Upper lobe of right lung (tissue), 1 donor: ENCODE measurements around the gene AGA. TPM values are rescaled to one million over a fixed set of nuclear protein-coding genes. Genes with fewer than 3 reads are reported as not detected.
A peak's percentile ranks its signal among the peaks of the same experiment; 100 is the strongest.

Experiments used
- ATAC-seq: fragments of 200-7000 bp; cut with Tn5 transposase; one replicate; pipeline ENCODE4 v1.9.1; 2020; ENCODE audit warnings: mild to moderate bottlenecking, moderate library complexity
- DNase-seq: peaks from one replicate; pipeline ENCODE4 v3.0.0-alpha.2; 2020
- H3K27ac ChIP-seq: fragments of 200-600 bp; one replicate; pipeline ENCODE4 v1.8.0; 2022
- H3K27me3 ChIP-seq: fragments of 200-600 bp; one replicate; pipeline ENCODE4 v1.8.0; 2022; ENCODE audit warnings: mild to moderate bottlenecking
- H3K36me3 ChIP-seq: fragments of 200-600 bp; one replicate; pipeline ENCODE4 v1.8.0; 2022
- H3K4me1 ChIP-seq: fragments of 200-600 bp; one replicate; pipeline ENCODE4 v1.8.0; 2022
- H3K4me3 ChIP-seq: fragments of 200-600 bp; one replicate; pipeline ENCODE4 v1.8.0; 2022; ENCODE audit warnings: mild to moderate bottlenecking
- H3K9me3 ChIP-seq: fragments of 200-600 bp; one replicate; pipeline ENCODE4 v1.8.0; 2022
- CTCF ChIP-seq: fragments of 200-600 bp; IDR thresholded peaks from one replicate; pipeline ENCODE4 v1.8.0; 2022; ENCODE audit warnings: antibody characterized with exemption
- intact Hi-C: fragments of 100-400 bp; cut with DNase I; formaldehyde crosslinking; loops from one replicate; pipeline ENCODE4 v1.11.0; 2022
- total RNA-seq: library from RNA; stranded (reverse); fragmentation: NEBNext Ultra II Directional; extraction: Animal tissue kit (Norgen Biotek cat#: 25700); gene quantifications from one replicate; pipeline ENCODE4 v1.2.1, GENCODE V29; 2021
- donor health status: DM: no; HTN: yes; CAD: no; lungs with severe emphysema.

Gene AGA
- total RNA-seq, 1 donor from 2014 or later, result 30.2 TPM

GRCh38 chr4:177401658-177402273 is 40.5 kb downstream of the AGA start:
- intact Hi-C loops, result no loop called here
- DNase-seq (no peak), ATAC-seq (no peak)
- TF ChIP-seq CTCF, result no peak
- no peaks in the 10 kb centered on the region for H3K27me3 ChIP-seq
- no peaks in the 10 kb centered on the region for H3K4me1 ChIP-seq
- no peak overlapping the region for H3K4me3 ChIP-seq
- H3K36me3 ChIP-seq, result no peaks in the 10 kb centered on the region
- H3K9me3 ChIP-seq, result no peaks in the 10 kb centered on the region
- no peak overlapping the region for H3K27ac ChIP-seq

- ATAC-seq (no peak), DNase-seq (no peak)
- Histone ChIP-seq H3K9me3 (no peaks in the 10 kb centered on the region), H3K27me3 (no peaks in the 10 kb centered on the region), H3K4me3 (no peak overlapping the region), H3K4me1 (no peaks in the 10 kb centered on the region), H3K27ac (no peak overlapping the region), H3K36me3 (no peaks in the 10 kb centered on the region)
- TF ChIP-seq CTCF, result no peak
- intact Hi-C loops, result no loop called here
Measured at GRCh38 chr4:177400030-177400429, 42.2 kb downstream of the AGA start.

GRCh38 chr4:177396352-177396751 is 45.9 kb downstream of the AGA start:
- H3K4me1 ChIP-seq, result no peaks in the 10 kb centered on the region
- no peaks in the 10 kb centered on the region for H3K36me3 ChIP-seq
- intact Hi-C loops, result no loop called here
- no peak overlapping the region for H3K4me3 ChIP-seq
- H3K27me3 ChIP-seq, result no peaks in the 10 kb centered on the region
- no peak overlapping the region for H3K27ac ChIP-seq
- H3K9me3 ChIP-seq, result no peaks in the 10 kb centered on the region
- no peak for ATAC-seq
- DNase-seq, result no peak
- TF ChIP-seq CTCF, result no peak

- Histone ChIP-seq H3K27ac (no peak overlapping the region), H3K4me1 (no peaks in the 10 kb centered on the region), H3K36me3 (no peaks in the 10 kb centered on the region), H3K9me3 (no peaks in the 10 kb centered on the region), H3K4me3 (no peak overlapping the region), H3K27me3 (no peaks in the 10 kb centered on the region)
- ATAC-seq (peak; percentile 23), DNase-seq (no peak)
- TF ChIP-seq CTCF, result no peak
- intact Hi-C loops, result no loop called here
Measured at GRCh38 chr4:177393236-177393635, 49.0 kb downstream of the AGA start.

GRCh38 chr4:177391953-177392352 is 50.3 kb downstream of the AGA start:
- intact Hi-C loops, result no loop called here
- H3K36me3 ChIP-seq, result no peaks in the 10 kb centered on the region
- no peak overlapping the region for H3K4me3 ChIP-seq
- DNase-seq (no peak), ATAC-seq (no peak)
- no peak overlapping the region for H3K27ac ChIP-seq
- no peaks in the 10 kb centered on the region for H3K9me3 ChIP-seq
- no peaks in the 10 kb centered on the region for H3K4me1 ChIP-seq
- TF ChIP-seq CTCF, result no peak
- H3K27me3 ChIP-seq, result no peaks in the 10 kb centered on the region

- no peaks in the 10 kb centered on the region for H3K36me3 ChIP-seq
- intact Hi-C loops, result no loop called here
- no peaks in the 10 kb centered on the region for H3K9me3 ChIP-seq
- no peak overlapping the region for H3K27ac ChIP-seq
- H3K27me3 ChIP-seq, result no peaks in the 10 kb centered on the region
- no peaks in the 10 kb centered on the region for H3K4me1 ChIP-seq
- H3K4me3 ChIP-seq, result no peak overlapping the region
- ATAC-seq, result no peak
- no peak for TF ChIP-seq CTCF
- no peak for DNase-seq
Measured at GRCh38 chr4:177391287-177391686, 51.0 kb downstream of the AGA start.
